Measurements from ENCODE around the gene AHSG. TPM values are rescaled to one million over a fixed set of nuclear protein-coding genes. Genes with fewer than 3 reads are reported as not detected.
"Not testable (repeated sequence)": the region's sequence is repeated elsewhere in the genome, so short reads cannot be mapped to it uniquely, and the experiment has no call there.

The AHSG gene
- total and polyA plus RNA-seq, 2 donors, result 0.23 to 0.33 TPM

DNA sequence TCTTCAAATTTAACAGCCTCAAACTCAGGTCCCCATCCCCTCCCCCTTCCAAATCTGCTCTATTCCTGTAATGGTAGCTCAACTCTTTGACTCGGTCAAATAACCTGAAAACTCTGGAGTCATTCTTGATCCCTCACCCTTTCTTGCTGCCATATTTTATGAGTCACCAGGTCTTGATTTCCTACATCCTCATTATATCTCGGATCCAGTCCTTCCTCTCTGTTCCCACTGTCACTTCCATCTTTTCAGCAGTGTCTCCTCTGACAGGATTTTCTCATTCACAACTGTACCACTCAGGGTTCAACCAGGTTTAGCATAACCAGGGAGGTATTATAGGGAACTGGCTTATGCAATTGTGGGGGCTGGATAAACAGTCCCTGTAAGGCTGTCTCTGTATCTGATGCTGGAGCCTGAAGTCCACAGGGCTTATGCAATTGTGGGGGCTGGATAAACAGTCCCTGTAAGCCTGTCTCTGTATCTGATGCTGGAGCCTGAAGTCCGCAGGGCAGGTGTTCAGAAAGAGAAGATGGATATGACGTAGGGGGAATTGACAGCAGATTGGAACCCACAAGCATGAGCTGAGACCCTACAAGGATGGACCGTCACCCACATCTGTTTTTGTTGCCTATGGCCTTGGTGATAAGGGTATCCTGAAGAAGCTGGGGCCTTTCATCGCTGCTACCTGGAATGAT is 18.2 kb downstream of the AHSG start:
- H3K36me3 ChIP-seq (ENCODE audit: control insufficient read depth in 2 of 2, insufficient read depth in 2 of 2, low read length in 1 of 2), result no peaks in the 10 kb centered on the region
- H3K4me1 ChIP-seq (ENCODE audit: control insufficient read depth in 2 of 2, insufficient read depth in 2 of 2, low read length in 2 of 2), result no peaks in the 10 kb centered on the region
- H3K4me3 ChIP-seq (ENCODE audit: low read length in 2 of 2), result no peak overlapping the region
- WGBS, result 79% methylated on average over 6 of the region's 6 CpGs
- no peak for DNase-seq (ENCODE audit: low read depth in 6 of 9, low spot score in 9 of 9)
- H3K27me3 ChIP-seq (ENCODE audit: control insufficient read depth in 2 of 2, insufficient read depth in 1 of 2, low read length in 1 of 2), result no peaks in the 10 kb centered on the region
- H3K27ac ChIP-seq (ENCODE audit: low read depth in 1 of 2, low read length in 1 of 2), result no peak overlapping the region
- H3K9me3 ChIP-seq (ENCODE audit: control insufficient read depth in 2 of 2, insufficient read depth in 1 of 2, low read length in 1 of 2), result no peaks in the 10 kb centered on the region

DNA sequence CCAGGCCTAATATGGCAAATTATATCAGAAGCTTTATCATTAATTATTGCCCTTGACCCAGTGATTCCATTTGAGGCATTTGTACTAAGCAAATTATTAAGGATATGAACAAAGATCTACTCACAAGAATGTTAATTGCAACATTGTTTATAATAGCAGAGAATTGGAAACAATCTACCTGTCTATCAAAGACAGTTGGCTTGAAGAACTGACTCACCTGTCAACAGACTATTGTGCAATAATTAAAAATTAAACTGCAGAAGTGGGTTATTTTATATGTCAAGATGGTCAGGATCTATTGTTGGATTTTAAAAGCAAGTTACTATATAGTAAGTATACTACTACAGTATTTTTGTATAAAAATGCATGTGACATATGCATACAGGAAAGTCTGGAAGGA is 20.6 kb downstream of the AHSG start:
- H3K4me3 ChIP-seq (ENCODE audit: low read length in 2 of 2), result no peak overlapping the region
- no peak for DNase-seq (ENCODE audit: low read depth in 6 of 9, low spot score in 9 of 9)
- no peaks in the 10 kb centered on the region for H3K36me3 ChIP-seq (ENCODE audit: control insufficient read depth in 2 of 2, insufficient read depth in 2 of 2, low read length in 1 of 2)
- no peaks in the 10 kb centered on the region for H3K9me3 ChIP-seq (ENCODE audit: control insufficient read depth in 2 of 2, insufficient read depth in 1 of 2, low read length in 1 of 2)
- peaks cover 0 to 3% of the 10 kb centered on the region in 2 donors for H3K27me3 ChIP-seq (ENCODE audit: control insufficient read depth in 2 of 2, insufficient read depth in 1 of 2, low read length in 1 of 2)
- no peak overlapping the region for H3K27ac ChIP-seq (ENCODE audit: low read depth in 1 of 2, low read length in 1 of 2)
- H3K4me1 ChIP-seq (ENCODE audit: control insufficient read depth in 2 of 2, insufficient read depth in 2 of 2, low read length in 2 of 2), result no peaks in the 10 kb centered on the region

DNA sequence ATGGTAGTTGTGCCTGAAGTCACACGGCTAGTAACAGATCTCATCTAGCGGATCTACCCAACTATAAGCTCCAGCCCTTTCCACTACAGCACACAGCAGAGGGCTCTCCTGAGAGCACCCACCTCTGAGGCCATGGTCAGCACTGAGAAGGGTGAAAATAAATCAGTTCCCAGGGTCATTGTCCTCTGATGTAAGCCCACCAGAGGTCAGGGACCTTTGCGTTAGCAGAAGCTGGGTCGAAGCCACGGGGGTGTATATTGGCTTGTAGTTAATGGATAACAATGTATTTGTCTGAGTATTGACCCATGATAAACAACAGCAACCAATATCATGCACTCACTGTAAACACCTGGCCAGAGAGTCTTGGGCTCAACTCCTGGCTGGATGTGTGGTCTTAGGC is 21.3 kb downstream of the AHSG start:
- not testable (repeated sequence) for H3K4me1 ChIP-seq (ENCODE audit: control insufficient read depth in 2 of 2, insufficient read depth in 2 of 2, low read length in 2 of 2); H3K9me3 ChIP-seq (ENCODE audit: control insufficient read depth in 2 of 2, insufficient read depth in 1 of 2, low read length in 1 of 2); H3K4me3 ChIP-seq (ENCODE audit: low read length in 2 of 2); H3K27ac ChIP-seq (ENCODE audit: low read depth in 1 of 2, low read length in 1 of 2); H3K27me3 ChIP-seq (ENCODE audit: control insufficient read depth in 2 of 2, insufficient read depth in 1 of 2, low read length in 1 of 2); DNase-seq (ENCODE audit: low read depth in 6 of 9, low spot score in 9 of 9); H3K36me3 ChIP-seq (ENCODE audit: control insufficient read depth in 2 of 2, insufficient read depth in 2 of 2, low read length in 1 of 2)
- 97% methylated on average over 5 of the region's 5 CpGs for WGBS

DNA sequence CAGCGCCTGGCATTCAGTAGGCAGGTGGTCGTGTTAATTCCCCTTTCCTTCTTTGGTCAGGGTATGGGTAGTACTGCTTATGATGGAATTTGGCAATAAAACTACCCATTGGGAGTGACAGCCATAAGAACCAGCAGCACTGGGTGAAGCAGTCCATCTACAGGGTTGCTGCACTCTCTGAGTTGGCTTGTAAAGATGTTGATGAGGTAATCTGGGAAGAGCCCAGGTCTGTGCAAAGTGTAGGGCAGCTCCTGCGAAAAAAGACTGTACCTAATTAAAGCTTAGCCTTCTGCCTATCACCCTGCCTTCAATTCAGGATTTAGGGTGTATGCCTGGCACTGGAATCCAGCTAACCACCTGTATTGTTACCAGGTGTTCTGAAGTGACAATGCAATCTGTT is 22.7 kb downstream of the AHSG start:
- Histone ChIP-seq H3K9me3 (ENCODE audit: control insufficient read depth in 2 of 2, insufficient read depth in 1 of 2, low read length in 1 of 2) (no peaks in the 10 kb centered on the region), H3K27ac (ENCODE audit: low read depth in 1 of 2, low read length in 1 of 2) (no peak overlapping the region), H3K27me3 (ENCODE audit: control insufficient read depth in 2 of 2, insufficient read depth in 1 of 2, low read length in 1 of 2) (peaks cover 0 to 3% of the 10 kb centered on the region in 2 donors), H3K4me1 (ENCODE audit: control insufficient read depth in 2 of 2, insufficient read depth in 2 of 2, low read length in 2 of 2) (no peaks in the 10 kb centered on the region), H3K36me3 (ENCODE audit: control insufficient read depth in 2 of 2, insufficient read depth in 2 of 2, low read length in 1 of 2) (no peaks in the 10 kb centered on the region), H3K4me3 (ENCODE audit: low read length in 2 of 2) (no peak overlapping the region)
- 96% methylated on average over 3 of the region's 3 CpGs for WGBS
- DNase-seq (ENCODE audit: low read depth in 6 of 9, low spot score in 9 of 9), result no peak

DNA sequence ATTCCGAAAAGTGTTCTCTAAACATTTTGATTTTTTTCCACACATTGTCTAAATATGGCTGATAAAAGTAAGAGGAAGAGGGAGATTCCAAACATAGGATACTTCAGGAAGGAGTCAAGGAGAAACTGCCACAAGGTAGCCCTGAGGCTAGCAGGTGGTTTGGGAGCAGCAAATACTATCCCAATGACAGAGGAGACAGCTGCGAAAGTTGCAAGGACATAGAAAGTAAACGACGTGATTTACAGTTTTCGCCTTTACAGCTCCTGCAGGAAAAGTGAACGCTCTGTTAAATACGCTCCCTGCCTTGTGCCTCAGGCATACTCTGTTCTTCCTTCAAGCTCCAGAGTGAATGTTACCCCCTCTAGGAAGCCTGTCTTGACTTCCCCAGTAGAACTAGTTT is 23.7 kb downstream of the AHSG start:
- WGBS, result 89% methylated on average over 7 of the region's 7 CpGs
- Histone ChIP-seq H3K36me3 (ENCODE audit: control insufficient read depth in 2 of 2, insufficient read depth in 2 of 2, low read length in 1 of 2) (no peaks in the 10 kb centered on the region), H3K27ac (ENCODE audit: low read depth in 1 of 2, low read length in 1 of 2) (no peak overlapping the region), H3K4me1 (ENCODE audit: control insufficient read depth in 2 of 2, insufficient read depth in 2 of 2, low read length in 2 of 2) (no peaks in the 10 kb centered on the region), H3K4me3 (ENCODE audit: low read length in 2 of 2) (no peak overlapping the region), H3K27me3 (ENCODE audit: control insufficient read depth in 2 of 2, insufficient read depth in 1 of 2, low read length in 1 of 2) (peaks cover 0 to 3% of the 10 kb centered on the region in 2 donors), H3K9me3 (ENCODE audit: control insufficient read depth in 2 of 2, insufficient read depth in 1 of 2, low read length in 1 of 2) (no peaks in the 10 kb centered on the region)
- no peak for DNase-seq (ENCODE audit: low read depth in 6 of 9, low spot score in 9 of 9)

DNA sequence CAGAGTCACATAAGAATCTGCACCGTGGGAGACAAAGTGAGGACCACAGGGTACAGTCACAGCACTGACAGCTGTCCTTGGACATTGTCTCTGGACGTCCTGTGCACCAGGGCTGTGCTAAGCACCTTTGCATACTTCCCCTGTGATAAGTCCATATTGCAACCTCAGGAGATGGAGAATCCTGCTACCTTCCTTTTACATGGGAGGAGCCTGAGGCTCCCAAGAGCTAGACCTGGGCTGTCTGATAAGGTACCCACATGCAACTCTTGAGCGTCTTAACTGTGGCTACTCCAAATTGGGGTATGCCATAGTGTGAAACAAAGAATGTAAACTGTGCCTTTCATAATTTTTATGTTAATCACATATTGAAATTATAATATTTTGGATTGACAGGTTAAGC is 24.8 kb downstream of the AHSG start:
- Histone ChIP-seq H3K4me1 (ENCODE audit: control insufficient read depth in 2 of 2, insufficient read depth in 2 of 2, low read length in 2 of 2) (no peaks in the 10 kb centered on the region), H3K4me3 (ENCODE audit: low read length in 2 of 2) (no peak overlapping the region), H3K27me3 (ENCODE audit: control insufficient read depth in 2 of 2, insufficient read depth in 1 of 2, low read length in 1 of 2) (peaks cover 0 to 3% of the 10 kb centered on the region in 2 donors), H3K27ac (ENCODE audit: low read depth in 1 of 2, low read length in 1 of 2) (no peak overlapping the region), H3K36me3 (ENCODE audit: control insufficient read depth in 2 of 2, insufficient read depth in 2 of 2, low read length in 1 of 2) (no peaks in the 10 kb centered on the region), H3K9me3 (ENCODE audit: control insufficient read depth in 2 of 2, insufficient read depth in 1 of 2, low read length in 1 of 2) (no peaks in the 10 kb centered on the region)
- DNase-seq (ENCODE audit: low read depth in 6 of 9, low spot score in 9 of 9), result no peak
- WGBS, result 83% methylated on average over 3 of the region's 3 CpGs

DNA sequence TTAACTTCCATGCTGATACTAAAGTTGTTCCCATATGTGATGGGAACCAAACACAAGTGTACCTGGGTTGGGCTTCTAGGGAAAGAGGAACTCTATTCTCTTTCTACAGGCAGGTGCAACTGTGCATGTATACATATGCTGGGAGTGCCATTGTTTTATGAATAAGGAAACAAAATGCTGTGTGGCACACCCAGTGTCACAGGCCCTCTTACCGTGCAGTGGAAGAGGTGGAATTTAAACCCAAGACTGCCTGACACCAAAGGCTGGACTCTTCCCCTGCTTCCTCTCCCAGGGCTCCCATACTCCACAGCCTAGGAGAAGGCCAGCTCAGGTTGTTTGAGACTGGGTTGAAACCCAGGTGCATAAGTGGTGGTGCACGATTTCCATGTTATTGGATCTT is 25.4 kb downstream of the AHSG start:
- 96% methylated on average over 2 of the region's 2 CpGs for WGBS
- peaks cover 0 to 3% of the 10 kb centered on the region in 2 donors for H3K27me3 ChIP-seq (ENCODE audit: control insufficient read depth in 2 of 2, insufficient read depth in 1 of 2, low read length in 1 of 2)
- no peak overlapping the region for H3K4me3 ChIP-seq (ENCODE audit: low read length in 2 of 2)
- no peaks in the 10 kb centered on the region for H3K4me1 ChIP-seq (ENCODE audit: control insufficient read depth in 2 of 2, insufficient read depth in 2 of 2, low read length in 2 of 2)
- no peak for DNase-seq (ENCODE audit: low read depth in 6 of 9, low spot score in 9 of 9)
- H3K36me3 ChIP-seq (ENCODE audit: control insufficient read depth in 2 of 2, insufficient read depth in 2 of 2, low read length in 1 of 2), result no peaks in the 10 kb centered on the region
- no peaks in the 10 kb centered on the region for H3K9me3 ChIP-seq (ENCODE audit: control insufficient read depth in 2 of 2, insufficient read depth in 1 of 2, low read length in 1 of 2)
- H3K27ac ChIP-seq (ENCODE audit: low read depth in 1 of 2, low read length in 1 of 2), result no peak overlapping the region

DNA sequence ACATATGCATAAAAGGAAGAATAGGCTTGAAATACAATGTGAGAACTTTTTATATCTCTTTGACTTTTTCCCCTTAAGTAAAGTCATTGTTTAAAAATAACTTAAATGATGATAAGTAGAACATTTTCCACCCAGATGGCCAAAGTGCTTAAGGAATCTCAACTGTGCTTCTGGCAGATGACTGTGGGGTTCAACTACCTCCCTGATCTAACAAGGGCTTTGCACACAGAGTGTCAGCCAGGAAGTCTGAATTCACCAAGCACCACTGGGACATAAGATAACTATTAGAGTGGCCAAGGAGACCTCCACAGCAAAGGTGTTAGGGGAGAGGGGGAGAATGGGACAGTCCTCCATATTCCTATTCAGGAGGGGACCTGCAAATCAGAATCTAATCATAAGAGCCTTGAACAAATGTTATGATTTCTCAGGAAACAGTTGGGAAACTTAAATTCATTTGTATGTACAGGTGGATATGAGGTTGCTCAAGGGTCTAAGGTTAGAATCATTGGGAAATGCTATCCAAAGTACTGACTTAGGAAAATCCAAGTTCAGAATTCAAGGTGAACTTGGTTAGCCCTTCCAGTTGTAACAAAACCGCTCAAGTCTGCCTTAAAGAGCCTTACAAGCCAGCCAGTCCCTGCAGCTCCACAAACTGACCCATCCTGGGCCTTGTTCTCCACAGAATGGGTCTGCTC is 27.1 kb downstream of the AHSG start, which contains the start of gene FETUB:
Gene FETUB (plus strand): TSS at position 622 of the 695 bp plus-strand sequence. CDS start 62 bp downstream, at position 684.
- DNase-seq (ENCODE audit: low read depth in 6 of 9, low spot score in 9 of 9), result no peak
- Histone ChIP-seq H3K36me3 (ENCODE audit: control insufficient read depth in 2 of 2, insufficient read depth in 2 of 2, low read length in 1 of 2) (no peaks in the 10 kb centered on the region), H3K4me3 (ENCODE audit: low read length in 2 of 2) (no peak within 1 kb of the TSS), H3K27me3 (ENCODE audit: control insufficient read depth in 2 of 2, insufficient read depth in 1 of 2, low read length in 1 of 2) (peaks cover 0 to 3% of the 10 kb centered on the region in 2 donors), H3K4me1 (ENCODE audit: control insufficient read depth in 2 of 2, insufficient read depth in 2 of 2, low read length in 2 of 2) (no peaks in the 10 kb centered on the region), H3K9me3 (ENCODE audit: control insufficient read depth in 2 of 2, insufficient read depth in 1 of 2, low read length in 1 of 2) (no peaks in the 10 kb centered on the region), H3K27ac (ENCODE audit: low read depth in 1 of 2, low read length in 1 of 2) (no peak within 1 kb of the TSS)
- WGBS, result 91% methylated on average over 1 of the region's 1 CpG

DNA sequence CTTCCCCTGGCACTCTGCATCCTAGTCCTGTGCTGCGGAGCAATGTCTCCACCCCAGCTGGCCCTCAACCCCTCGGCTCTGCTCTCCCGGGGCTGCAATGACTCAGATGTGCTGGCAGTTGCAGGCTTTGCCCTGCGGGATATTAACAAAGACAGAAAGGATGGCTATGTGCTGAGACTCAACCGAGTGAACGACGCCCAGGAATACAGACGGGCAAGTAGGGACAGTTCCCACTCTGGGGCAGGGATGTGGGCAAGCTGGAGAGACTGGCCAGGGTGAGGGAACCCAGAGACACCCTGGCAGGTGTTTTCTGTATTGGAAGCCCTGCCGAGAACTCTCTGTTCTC is 27.6 kb downstream of the AHSG start:
- H3K36me3 ChIP-seq (ENCODE audit: control insufficient read depth in 2 of 2, insufficient read depth in 2 of 2, low read length in 1 of 2), result no peaks in the 10 kb centered on the region
- no peaks in the 10 kb centered on the region for H3K9me3 ChIP-seq (ENCODE audit: control insufficient read depth in 2 of 2, insufficient read depth in 1 of 2, low read length in 1 of 2)
- no peak for DNase-seq (ENCODE audit: low read depth in 6 of 9, low spot score in 9 of 9)
- no peak overlapping the region for H3K27ac ChIP-seq (ENCODE audit: low read depth in 1 of 2, low read length in 1 of 2)
- 90% methylated on average over 9 of the region's 9 CpGs for WGBS
- H3K4me1 ChIP-seq (ENCODE audit: control insufficient read depth in 2 of 2, insufficient read depth in 2 of 2, low read length in 2 of 2), result no peaks in the 10 kb centered on the region
- H3K27me3 ChIP-seq (ENCODE audit: control insufficient read depth in 2 of 2, insufficient read depth in 1 of 2, low read length in 1 of 2), result peaks cover 0 to 3% of the 10 kb centered on the region in 2 donors
- no peak overlapping the region for H3K4me3 ChIP-seq (ENCODE audit: low read length in 2 of 2)
